Erythroblast (primary cell): ENCODE measurements around the gene METAP1.

ENCODE experiments used
- DNase-seq, 2 experiments: peaks; one replicate each; lab custom pipeline; 2025; lab: John Stamatoyannopoulos, UW
- GATA1 ChIP-seq: IDR thresholded peaks from 2 replicates; pipeline ENCODE4 v1.6.1; 2011; ENCODE audit warnings: low read depth, mild to moderate bottlenecking, control low read depth, low read length, moderate library complexity
- POLR2A ChIP-seq: IDR thresholded peaks from 2 replicates; pipeline ENCODE4 v1.6.1; 2011; ENCODE audit warnings: mild to moderate bottlenecking, low read length

Gene METAP1

DNA sequence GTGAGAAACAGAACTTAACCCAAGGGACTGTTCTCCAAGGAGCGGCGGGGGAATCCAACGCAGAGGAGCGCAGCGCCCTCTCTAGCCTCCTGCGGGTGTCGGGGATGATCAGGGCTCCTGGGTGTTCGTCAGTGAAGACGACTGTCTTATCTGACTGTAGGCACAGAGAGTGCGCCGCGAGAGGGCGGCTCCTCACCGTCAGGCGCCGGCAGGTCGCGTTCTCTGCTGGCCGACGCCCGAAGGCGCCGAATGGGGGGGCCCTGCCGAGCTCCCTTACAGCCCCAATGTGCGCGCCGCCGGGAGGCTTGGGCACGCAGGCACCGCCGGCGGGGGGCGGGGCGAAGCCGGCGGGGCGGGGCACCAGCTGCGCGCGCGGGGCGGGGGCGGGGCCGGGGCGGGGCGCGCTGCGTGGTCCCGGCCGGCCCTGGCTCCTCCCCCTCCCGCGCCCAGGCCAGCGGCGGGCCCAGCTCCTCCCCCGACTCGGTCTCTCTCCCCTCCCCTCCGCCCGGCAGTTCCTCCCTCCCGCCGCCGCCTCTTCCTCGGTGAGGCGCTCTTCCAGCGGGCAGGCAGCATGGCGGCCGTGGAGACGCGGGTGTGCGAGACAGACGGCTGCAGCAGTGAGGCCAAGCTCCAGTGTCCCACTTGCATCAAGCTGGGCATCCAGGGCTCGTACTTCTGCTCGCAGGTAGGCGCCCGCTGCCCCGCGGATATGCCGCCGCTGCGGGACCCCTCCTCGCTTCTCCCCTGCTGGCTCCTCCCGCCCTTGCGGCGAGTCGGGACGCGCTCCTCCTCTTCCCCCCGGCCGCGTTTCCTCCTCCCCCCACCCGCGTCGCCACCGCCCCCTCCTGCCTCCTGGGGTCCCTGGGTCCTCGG, at the start of gene METAP1:
Gene METAP1 (plus strand): TSS at position 539 of the 873 bp plus-strand sequence. CDS start 33 bp downstream, at position 572.
- peak; percentile 99 to 100 for DNase-seq
- TF ChIP-seq GATA1 (no peak), POLR2A (peak; percentile 67)

DNA sequence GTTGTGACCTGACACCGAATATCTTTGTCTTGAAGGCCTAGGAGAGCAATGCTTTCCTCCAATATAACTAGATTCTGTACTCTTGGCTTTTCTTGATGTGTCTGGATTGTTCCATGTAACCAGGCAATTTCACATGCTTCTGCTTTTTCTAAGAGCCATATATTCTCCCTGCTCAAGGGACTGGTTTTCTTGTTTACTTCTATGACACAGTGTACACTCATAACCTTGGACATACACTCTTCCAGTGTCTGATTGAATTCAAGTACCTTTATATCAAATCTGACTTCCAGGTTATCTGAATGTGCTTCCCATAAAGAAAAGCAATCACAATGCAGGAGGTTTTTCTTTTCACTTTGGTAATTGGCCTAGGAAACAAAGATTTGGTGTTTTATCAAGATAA, 49.2 kb upstream of the METAP1 start:
- no peak for TF ChIP-seq GATA1
- no peak for TF ChIP-seq POLR2A

DNA sequence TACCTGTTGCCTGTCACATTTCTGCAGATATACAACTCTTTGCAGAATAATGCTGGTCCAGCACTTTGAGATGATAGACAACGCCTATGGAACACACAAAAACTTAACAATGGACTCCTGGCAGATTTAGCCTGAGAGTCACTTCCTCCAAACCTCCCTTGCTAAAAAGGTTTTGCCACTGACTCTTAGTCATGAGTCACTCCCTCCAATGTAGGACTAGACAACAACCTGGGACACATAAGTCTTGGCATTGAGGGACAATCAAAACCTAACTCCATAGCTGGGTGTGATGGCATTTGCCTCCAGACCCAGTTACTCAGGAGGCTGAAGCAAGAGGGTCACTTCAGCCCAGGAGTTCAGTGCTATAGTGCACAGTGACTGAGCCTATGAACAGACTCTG, 44.6 kb upstream of the METAP1 start:
- TF ChIP-seq GATA1 (no peak), POLR2A (no peak)
- no peak for DNase-seq

More for the DNA sequence above, 49.2 kb upstream of the METAP1 start:
- DNase-seq: no peak

DNA sequence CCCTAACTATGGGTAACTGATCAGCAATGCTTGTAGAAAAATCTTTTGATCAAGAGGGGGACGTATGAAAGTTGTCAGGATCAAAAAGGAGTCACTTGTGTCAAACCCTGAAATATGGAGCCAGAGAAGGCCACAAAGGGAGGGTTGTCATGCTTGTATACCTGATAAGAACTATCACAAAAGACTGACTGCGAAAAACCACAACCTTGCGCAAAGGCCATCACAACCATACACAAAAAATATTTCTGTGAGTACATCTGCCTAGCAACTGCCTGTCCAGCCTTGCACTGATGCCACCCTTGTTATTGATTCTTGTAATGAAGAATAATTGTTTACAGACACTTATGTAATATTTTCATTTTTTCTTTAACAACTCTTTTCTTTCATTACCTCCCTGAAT, 43.8 kb upstream of the METAP1 start:
- no peak for TF ChIP-seq POLR2A
- TF ChIP-seq GATA1: no peak
- peak; percentile 11 to 57 for DNase-seq

DNA sequence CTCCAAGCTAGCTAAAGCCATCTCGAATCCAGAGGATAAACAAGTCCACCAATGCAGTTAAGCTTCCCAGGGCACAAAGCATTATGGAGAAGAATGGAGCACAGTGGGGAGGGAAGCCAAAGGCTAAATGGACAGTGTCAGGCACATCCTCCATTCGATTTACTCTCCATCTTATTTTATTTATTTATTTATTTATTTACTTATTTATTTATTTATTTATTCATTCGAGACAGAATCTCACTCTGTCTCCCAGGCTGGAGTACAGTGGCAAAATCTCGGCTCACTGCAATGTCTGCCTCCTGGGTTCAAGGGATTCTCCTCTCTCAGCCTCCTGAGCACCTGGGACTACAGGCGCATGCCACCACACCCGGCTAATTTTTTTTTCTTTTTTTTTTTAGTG, 40.3 kb upstream of the METAP1 start:
- no peak for DNase-seq
- TF ChIP-seq GATA1 (no peak), POLR2A (no peak)

DNA sequence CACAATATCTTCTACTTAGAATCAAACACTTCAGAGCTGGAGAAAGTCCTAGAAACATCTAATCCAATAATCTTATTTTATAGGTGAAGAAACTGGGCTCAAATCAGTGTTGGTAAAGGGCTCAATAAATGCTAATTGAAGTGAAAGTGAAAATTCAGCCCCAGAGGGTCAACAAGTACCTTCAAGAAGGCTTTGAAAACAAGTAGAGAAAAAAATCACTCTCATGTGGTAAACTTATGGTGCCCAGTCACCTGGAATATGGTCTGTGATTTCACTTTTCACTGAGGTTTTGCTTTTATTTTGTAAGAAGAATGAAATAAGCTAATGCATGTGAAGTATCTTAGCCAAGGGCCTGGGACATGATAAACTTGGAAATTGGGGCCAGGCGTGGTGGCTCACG, 37.5 kb upstream of the METAP1 start:
- DNase-seq: no peak

DNA sequence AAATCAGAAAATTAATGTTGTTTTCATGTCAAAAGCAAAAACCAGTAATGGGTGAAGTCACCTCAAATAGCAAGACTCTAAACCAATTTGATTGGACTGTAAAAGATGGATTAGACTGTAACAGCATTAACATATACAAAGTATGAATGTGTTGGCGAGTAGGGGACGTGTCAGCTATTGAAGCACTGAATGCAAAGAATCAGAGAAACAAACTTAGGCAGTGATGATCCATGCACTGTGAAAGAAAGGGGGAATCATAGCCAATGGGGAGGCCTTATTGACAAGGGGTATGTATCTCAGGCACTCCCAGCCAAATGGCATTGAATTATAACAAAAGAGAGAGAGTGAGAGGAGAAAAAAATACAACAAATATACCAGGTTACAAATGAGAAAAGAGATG, 36.1 kb upstream of the METAP1 start:
- no peak for DNase-seq
- no peak for TF ChIP-seq POLR2A
- no peak for TF ChIP-seq GATA1

More for the DNA sequence above, 37.5 kb upstream of the METAP1 start:
- TF ChIP-seq POLR2A (no peak), GATA1 (no peak)

DNA sequence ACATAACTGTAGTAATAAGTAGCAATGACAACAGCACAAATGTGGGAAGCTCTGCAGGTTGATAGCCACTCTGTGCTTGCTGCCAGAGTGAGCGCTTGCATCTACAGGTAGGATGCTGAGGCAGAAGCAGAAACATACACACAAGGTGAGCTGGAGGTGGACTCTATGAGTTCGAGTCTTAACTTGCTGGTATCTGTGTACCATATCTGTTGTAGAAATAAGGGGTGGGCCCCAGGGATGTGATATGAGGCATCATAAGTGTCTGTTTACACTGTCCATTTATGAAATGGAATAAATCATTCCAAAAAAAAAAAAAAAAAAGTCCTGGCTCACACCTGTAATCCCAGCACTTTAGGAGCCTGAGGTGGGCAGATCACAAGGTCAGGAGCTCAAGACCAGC, 33.8 kb upstream of the METAP1 start:
- TF ChIP-seq GATA1: no peak
- TF ChIP-seq POLR2A: no peak
- DNase-seq: no peak

DNA sequence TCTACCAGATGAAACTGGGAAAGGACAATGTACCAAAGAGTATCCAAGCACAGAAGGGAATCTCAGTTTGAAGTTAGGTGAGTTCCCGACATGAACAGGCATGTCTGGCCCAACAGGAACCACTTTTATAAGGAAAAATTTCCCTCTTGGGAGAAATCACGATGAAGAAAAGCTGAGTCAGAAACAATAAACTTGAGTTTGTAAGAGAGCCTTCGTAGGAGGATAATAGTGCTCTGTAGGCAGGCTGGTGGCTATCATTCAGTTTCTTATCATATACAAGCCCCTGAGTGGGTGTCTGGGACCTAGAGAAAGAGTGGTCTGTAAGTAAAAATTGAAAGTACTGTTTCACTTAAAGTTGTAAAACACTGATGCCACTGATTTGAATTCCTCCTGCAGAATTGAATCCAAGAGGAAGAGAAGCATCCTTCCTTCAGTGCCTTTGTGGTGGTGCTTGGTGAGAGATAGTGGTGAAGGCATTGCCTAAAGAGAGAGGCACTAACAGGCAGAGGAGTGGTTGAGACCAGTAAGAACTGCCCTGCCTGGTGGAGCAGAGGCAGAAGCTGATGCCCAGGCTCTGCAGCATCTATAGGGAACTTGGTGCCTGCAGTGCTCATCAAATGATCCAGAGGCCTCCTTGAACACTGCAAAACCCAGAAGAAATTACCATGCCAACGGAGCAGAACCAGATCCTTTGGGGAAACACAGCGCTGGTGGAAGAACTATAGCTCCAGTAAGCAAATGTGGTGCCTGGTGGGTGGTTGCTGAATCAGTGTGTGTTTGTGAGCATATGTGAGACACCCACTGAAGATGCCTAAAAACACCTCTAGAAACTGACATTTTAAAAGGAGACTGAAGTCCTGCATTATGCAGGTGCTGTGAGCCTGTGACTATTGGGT, 31.7 kb upstream of the METAP1 start:
- no peak for DNase-seq

DNA sequence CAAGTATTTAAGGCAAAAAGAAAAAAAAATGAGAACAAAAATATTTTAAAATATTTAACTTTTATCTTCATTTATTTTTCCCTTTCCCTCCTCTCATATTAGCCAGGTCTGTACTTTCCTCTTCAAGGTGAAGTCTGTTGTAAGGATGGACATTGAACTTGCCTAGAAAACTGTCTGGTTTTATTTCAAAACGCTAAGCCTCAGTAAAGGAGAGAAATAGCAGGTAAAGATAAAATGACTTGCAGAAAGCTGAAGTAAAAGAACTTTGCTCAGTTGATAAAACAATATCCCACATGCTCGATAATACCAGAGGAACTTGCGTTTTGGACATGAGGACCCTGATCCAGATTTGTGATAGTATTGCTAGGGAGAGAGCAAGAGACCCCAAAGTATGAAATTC, 28.6 kb upstream of the METAP1 start:
- no peak for DNase-seq
- TF ChIP-seq POLR2A (no peak), GATA1 (no peak)

More for the DNA sequence above, 31.7 kb upstream of the METAP1 start:
- no peak for TF ChIP-seq POLR2A

DNA sequence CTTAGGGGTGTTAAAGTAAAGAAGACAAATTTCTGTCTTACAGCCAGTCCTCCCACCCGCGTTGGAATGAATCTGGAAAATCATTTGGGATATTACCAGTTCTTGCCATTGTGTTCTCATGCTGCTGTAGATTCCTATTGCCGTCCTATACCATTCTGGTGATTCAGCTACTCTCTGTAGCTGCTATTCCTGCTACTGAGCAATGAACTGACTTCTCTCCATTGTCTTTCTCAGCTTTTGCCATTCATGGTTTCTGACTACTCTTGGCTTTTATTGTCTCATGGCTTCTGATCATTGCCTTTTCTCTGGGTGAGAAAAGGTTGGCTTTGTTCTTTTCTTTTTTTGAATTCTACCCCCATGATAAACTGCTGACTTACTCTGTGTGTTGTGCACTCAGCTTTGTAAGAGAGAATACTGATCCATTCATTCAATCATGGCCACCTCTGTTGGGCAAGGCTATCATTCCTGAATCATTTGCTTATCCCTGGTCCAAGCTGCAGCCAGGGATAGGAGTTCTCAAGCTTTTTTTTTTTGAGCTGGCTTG, 27.7 kb upstream of the METAP1 start:
- DNase-seq: no peak
- no peak for TF ChIP-seq GATA1
- no peak for TF ChIP-seq POLR2A

DNA sequence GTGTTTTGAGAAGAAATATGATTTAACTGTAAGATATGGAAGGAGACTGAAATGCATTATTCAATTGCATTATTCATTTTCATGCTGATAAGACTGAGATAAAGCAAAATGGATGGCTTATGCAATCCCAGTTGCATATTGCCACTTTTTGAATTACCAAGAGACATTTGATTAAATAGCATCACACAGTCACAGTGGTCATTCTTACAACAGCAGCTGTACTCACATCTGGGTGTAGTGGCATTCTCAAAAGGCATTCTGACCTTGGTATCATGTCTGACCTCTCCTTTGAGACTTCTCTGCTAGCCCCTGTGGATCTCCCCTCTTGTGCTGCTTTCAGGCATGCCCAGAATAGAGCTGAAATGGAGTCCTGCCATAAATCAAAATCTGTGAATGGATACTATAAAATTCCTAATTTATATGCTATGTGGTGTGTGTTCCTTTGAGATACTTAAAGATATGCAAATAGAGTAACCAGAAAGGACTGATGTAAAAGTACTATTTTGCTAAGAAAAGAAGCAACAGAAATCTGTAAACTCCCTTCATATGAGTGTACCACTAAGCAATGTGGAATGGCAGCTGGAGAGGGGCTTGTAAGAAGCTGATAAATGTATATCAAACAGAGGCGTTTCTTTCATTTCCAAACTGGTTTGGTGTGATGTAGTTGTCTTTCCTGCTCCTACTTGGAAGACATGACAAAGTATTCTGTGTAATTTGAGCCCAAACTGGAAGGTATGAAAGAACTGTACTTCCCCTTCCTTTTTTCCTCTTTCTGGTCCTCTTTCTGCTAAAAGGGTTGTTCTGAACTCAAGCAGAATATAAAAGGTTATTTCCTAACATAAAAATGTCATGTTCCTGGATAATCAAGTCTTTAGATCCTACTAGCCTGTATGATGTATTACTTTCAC, 25.4 kb upstream of the METAP1 start:
- no peak for DNase-seq
- TF ChIP-seq POLR2A: no peak
- no peak for TF ChIP-seq GATA1

DNA sequence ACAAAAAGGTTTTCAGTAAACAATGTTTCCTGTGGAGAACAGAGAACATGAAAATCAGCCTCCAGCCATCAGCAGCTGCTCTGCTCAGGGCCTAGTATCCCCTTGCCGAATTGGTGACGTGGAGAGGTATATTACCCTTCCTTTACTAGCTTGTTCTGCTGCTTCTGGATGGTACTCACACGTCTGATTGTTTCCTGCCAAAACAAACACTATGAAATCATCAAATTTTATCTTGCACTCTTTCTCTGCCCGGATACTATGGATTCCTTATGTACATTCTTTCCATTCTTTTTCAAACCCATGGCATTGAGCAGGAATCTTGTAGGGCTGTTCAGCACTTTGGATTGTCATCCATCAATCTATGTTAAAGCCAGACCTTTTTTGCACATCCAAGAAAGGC, 18.8 kb upstream of the METAP1 start:
- TF ChIP-seq GATA1: no peak
- no peak for TF ChIP-seq POLR2A
- no peak for DNase-seq
